KMS-11 (cell line): Measurements from ENCODE around the gene ZNF792.

Source experiments
- H2AFZ ChIP-seq: fragments of 200-600 bp; sonication (generic); 2 replicates; pipeline ENCODE4 v1.6.1; 2016; ENCODE audit warnings: antibody characterized with exemption, mixed run types, low read depth
- H3K27ac ChIP-seq: fragments of 200-600 bp; sonication (generic); 2 replicates; pipeline ENCODE4 v1.6.1; 2016; ENCODE audit warnings: mild to moderate bottlenecking, mixed run types
- H3K27me3 ChIP-seq: fragments of 200-600 bp; sonication (generic); 2 replicates; pipeline ENCODE4 v1.6.1; 2017; ENCODE audit warnings: mild to moderate bottlenecking, low read depth, mixed run types, moderate library complexity; ENCODE audit not compliant: insufficient read depth
- H3K36me3 ChIP-seq: fragments of 200-600 bp; sonication (generic); 2 replicates; pipeline ENCODE4 v1.6.1; 2017; ENCODE audit warnings: mild to moderate bottlenecking, mixed run types; ENCODE audit not compliant: insufficient read depth
- H3K4me1 ChIP-seq: fragments of 200-600 bp; sonication (generic); 2 replicates; pipeline ENCODE4 v1.6.1; 2016; ENCODE audit warnings: mild to moderate bottlenecking, low read depth, mixed run types; ENCODE audit not compliant: poor library complexity, severe bottlenecking
- H3K4me2 ChIP-seq: fragments of 200-600 bp; sonication (generic); 2 replicates; pipeline ENCODE4 v1.7.0; 2016; ENCODE audit warnings: mild to moderate bottlenecking, mixed run types
- H3K4me3 ChIP-seq: fragments of 200-600 bp; sonication (generic); IDR thresholded peaks from 2 replicates; pipeline ENCODE4 v1.6.1; 2017; ENCODE audit warnings: low read depth, low read length, mixed read lengths; ENCODE audit not compliant: insufficient read depth
- H3K79me2 ChIP-seq: fragments of 200-600 bp; sonication (generic); 2 replicates; pipeline ENCODE4 v1.6.1; 2016; ENCODE audit warnings: low read depth, mixed run types; ENCODE audit not compliant: insufficient read depth
- H3K9ac ChIP-seq: fragments of 200-600 bp; sonication (generic); 2 replicates; pipeline ENCODE4 v1.6.1; 2016; ENCODE audit warnings: mild to moderate bottlenecking, mixed run types
- H4K20me1 ChIP-seq: fragments of 200-600 bp; sonication (generic); 2 replicates; pipeline ENCODE4 v1.6.1; 2016; ENCODE audit warnings: mild to moderate bottlenecking, mixed run types; ENCODE audit not compliant: insufficient read depth
- CTCF ChIP-seq: fragments of 200-600 bp; sonication (generic); conservative IDR thresholded peaks from 2 replicates; pipeline ENCODE4 v1.6.1; 2017; ENCODE audit warnings: low read depth, mild to moderate bottlenecking, antibody characterized with exemption, low read length, moderate library complexity, mixed read lengths

ZNF792 gene

DNA sequence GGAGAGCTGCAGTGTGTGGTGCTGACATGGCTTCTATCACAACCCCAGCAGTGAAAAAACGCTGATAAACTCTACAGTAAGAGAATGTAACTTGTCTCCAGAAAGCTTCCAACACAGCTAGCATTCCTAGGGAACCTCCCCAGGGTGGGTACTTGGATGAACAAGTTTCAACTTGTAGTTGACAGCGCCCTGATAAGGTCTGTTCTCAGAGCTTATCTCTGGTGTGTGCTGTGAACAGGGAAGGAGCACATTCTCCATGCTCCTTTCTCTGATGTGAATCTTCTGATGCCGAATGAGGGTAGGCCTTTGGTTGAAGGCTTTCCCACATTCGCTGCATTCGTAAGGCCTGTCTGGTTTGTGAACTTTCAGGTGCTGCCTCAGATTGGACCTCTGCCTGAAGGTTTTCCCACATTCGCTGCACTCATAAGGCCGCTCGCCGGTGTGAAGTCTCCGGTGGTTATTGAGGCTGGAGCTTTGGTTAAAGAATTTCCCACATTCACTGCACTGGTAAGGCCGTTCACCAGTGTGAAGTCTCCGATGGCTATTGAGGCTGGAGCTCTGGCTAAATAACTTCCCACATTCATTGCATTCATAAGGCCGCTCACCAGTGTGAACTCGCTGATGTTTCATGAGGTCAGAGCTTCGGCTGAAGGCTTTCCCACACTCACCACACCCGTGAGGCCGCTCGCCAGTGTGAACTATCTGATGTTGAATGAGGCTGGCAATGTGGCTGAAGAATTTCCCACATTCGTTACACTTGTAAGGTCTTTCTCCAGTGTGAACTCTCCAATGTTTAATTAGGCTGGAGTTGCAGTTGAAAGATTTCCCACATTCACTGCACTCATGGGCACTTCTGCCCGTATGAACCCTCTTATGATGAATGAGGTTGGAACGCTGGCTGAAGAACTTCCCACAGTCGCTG, 5.9 kb downstream of the ZNF792 start:
- Histone ChIP-seq H3K4me1 (no peaks in the 10 kb centered on the region), H3K27me3 (no peaks in the 10 kb centered on the region), H3K9ac (no peak overlapping the region), H3K4me2 (no peak overlapping the region), H3K36me3 (no peaks in the 10 kb centered on the region; the same call in 1 of the 2 replicates), H4K20me1 (no peaks in the 10 kb centered on the region), H3K79me2 (no peaks in the 10 kb centered on the region), H3K27ac (no peak overlapping the region), H2AFZ (no peak overlapping the region), H3K4me3 (no peak overlapping the region)
- no peak for TF ChIP-seq CTCF

DNA sequence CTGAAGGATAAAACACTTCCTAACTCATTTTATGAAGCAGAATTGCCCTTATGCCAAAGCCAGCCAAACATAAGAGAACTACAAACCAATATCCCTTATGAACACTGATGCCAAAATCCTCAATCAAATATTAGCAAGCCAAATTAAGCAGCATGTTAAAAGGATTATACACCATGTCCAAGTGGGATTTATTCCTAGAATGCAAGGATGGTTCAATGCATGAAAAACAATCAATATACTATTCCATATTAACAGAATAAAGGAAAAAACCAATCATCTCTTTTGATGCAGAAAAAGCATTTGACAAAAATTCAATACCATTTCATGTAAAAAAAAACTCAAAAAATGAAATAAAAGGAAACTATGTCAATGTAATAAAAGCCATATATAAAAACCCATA, 10.9 kb downstream of the ZNF792 start:
- H3K9ac ChIP-seq, result no peak overlapping the region
- H4K20me1 ChIP-seq, result no peaks in the 10 kb centered on the region
- H3K4me3 ChIP-seq, result no peak overlapping the region
- H3K4me2 ChIP-seq, result no peak overlapping the region
- no peaks in the 10 kb centered on the region for H3K27me3 ChIP-seq
- H2AFZ ChIP-seq, result no peak overlapping the region
- H3K4me1 ChIP-seq, result no peaks in the 10 kb centered on the region
- TF ChIP-seq CTCF, result no peak
- H3K27ac ChIP-seq, result no peak overlapping the region
- no peaks in the 10 kb centered on the region for H3K36me3 ChIP-seq
- H3K79me2 ChIP-seq, result no peaks in the 10 kb centered on the region

GRCh38 chr19:34943861-34944573, 20.0 kb downstream of the ZNF792 start:
- no peak overlapping the region for H3K4me3 ChIP-seq
- no peaks in the 10 kb centered on the region for H3K36me3 ChIP-seq
- H2AFZ ChIP-seq, result no peak overlapping the region
- no peaks in the 10 kb centered on the region for H3K79me2 ChIP-seq
- no peaks in the 10 kb centered on the region for H3K4me1 ChIP-seq
- no peaks in the 10 kb centered on the region for H3K27me3 ChIP-seq
- no peak for TF ChIP-seq CTCF
- H3K4me2 ChIP-seq, result no peak overlapping the region
- no peak overlapping the region for H3K9ac ChIP-seq
- no peak overlapping the region for H3K27ac ChIP-seq
- no peaks in the 10 kb centered on the region for H4K20me1 ChIP-seq

- Histone ChIP-seq H3K27me3 (no peaks in the 10 kb centered on the region), H3K9ac (no peak overlapping the region), H4K20me1 (no peaks in the 10 kb centered on the region), H3K4me1 (no peaks in the 10 kb centered on the region), H3K27ac (no peak overlapping the region), H3K4me3 (no peak overlapping the region), H3K79me2 (no peaks in the 10 kb centered on the region), H2AFZ (no peak overlapping the region), H3K4me2 (no peak overlapping the region), H3K36me3 (no peaks in the 10 kb centered on the region)
- TF ChIP-seq CTCF, result no peak
Observed at GRCh38 chr19:34938886-34939285, 25.1 kb downstream of the ZNF792 start.
